Immature natural killer cell (primary cell): Measurements from ENCODE around the gene SPPL3. TPM values are rescaled to one million over a fixed set of nuclear protein-coding genes. Genes with fewer than 3 reads are reported as not detected.
A peak's percentile ranks its signal among the peaks of the same experiment; 100 is the strongest.

Source experiments
- DNase-seq, 3 donors: peaks; one replicate each; pipeline ENCODE4 v3.0.0; 2022; ENCODE audit warnings: mixed read lengths in 1 of 3
- H3K27ac Mint-ChIP-seq, 6 donors: one replicate each; pipeline ENCODE4 v1.8.0; 2020; ENCODE audit warnings: mixed read lengths in 6 of 6, mild to moderate bottlenecking in 5 of 6, inconsistent platforms in 4 of 6, moderate library complexity in 3 of 6
- H3K27me3 Mint-ChIP-seq, 3 donors: one replicate each; pipeline ENCODE4 v1.8.0; 2020 to 2021; ENCODE audit warnings: low read depth in 3 of 3, mild to moderate bottlenecking in 3 of 3, mixed read lengths in 3 of 3, moderate library complexity in 3 of 3, inconsistent platforms in 1 of 3
- H3K36me3 Mint-ChIP-seq, 3 donors: one replicate each; pipeline ENCODE4 v1.8.0; 2020; ENCODE audit warnings: mixed read lengths in 3 of 3, inconsistent platforms in 2 of 3, mild to moderate bottlenecking in 2 of 3
- H3K4me1 Mint-ChIP-seq, 2 donors: one replicate each; pipeline ENCODE4 v1.8.0; 2020; ENCODE audit warnings: inconsistent platforms in 2 of 2, mild to moderate bottlenecking in 2 of 2, mixed read lengths in 2 of 2, moderate library complexity in 1 of 2
- H3K4me3 Mint-ChIP-seq, 5 donors: one replicate each; pipeline ENCODE4 v1.8.0; 2020; ENCODE audit warnings: mild to moderate bottlenecking in 5 of 5, mixed read lengths in 5 of 5, inconsistent platforms in 3 of 5, moderate library complexity in 3 of 5
- H3K9me3 Mint-ChIP-seq, 6 donors: one replicate each; pipeline ENCODE4 v1.8.0; 2020; ENCODE audit warnings: mild to moderate bottlenecking in 6 of 6, mixed read lengths in 6 of 6, inconsistent platforms in 4 of 6, moderate library complexity in 3 of 6
- polyA plus RNA-seq, 3 donors: library from polyadenylated mRNA; unstranded; fragments of 300-500 nt; fragmentation: Illumina TruSeq; gene quantifications; one replicate each; pipeline ENCODE4 v1.2.3, GENCODE V29; 2021

Gene SPPL3
- polyA plus RNA-seq, 3 donors from 2014 or later = 10.2 to 18.8 (median 15.6) TPM

GRCh38 chr12:120725659-120726509 lies 178.3 kb downstream of the SPPL3 start, which contains the start of gene ACADS:
Gene ACADS (plus strand): TSS chr12:120725826. CDS start chr12:120725886, 60 bp downstream.
- Mint-ChIP-seq H3K4me3 (peak within 1 kb of the TSS; percentile 87 to 92 (median 90)), H3K4me1 (peaks cover 20 to 22% of the 10 kb centered on the region in 2 donors), H3K27me3 (peaks cover 0 to 2% (median 0%) of the 10 kb centered on the region in 3 donors), H3K36me3 (peaks cover 5 to 26% (median 18%) of the 10 kb centered on the region in 3 donors), H3K9me3 (no peaks in the 10 kb centered on the region), H3K27ac (peak within 1 kb of the TSS; percentile 75 to 90 (median 84))
- peak; percentile 89 to 90 (median 90) for DNase-seq

- H3K36me3 Mint-ChIP-seq = peaks cover under 1 to 25% (median 16%) of the 10 kb centered on the region in 3 donors
- DNase-seq = no peak
- H3K4me1 Mint-ChIP-seq = peaks cover 20 to 22% of the 10 kb centered on the region in 2 donors
- H3K4me3 Mint-ChIP-seq = peak overlapping the region; percentile 87 to 92 (median 90)
- H3K9me3 Mint-ChIP-seq = no peaks in the 10 kb centered on the region
- H3K27me3 Mint-ChIP-seq = peaks cover 0 to 2% (median 0%) of the 10 kb centered on the region in 3 donors
- H3K27ac Mint-ChIP-seq = peak overlapping the region; percentile 59 to 83 (median 72)
Observed at GRCh38 chr12:120725151-120725658, 179.0 kb downstream of the SPPL3 start.

- H3K4me1 Mint-ChIP-seq = peaks cover 20 to 22% of the 10 kb centered on the region in 2 donors
- DNase-seq = no peak
- H3K27me3 Mint-ChIP-seq = peaks cover 0 to 2% (median 0%) of the 10 kb centered on the region in 3 donors
- peak overlapping the region; percentile 87 to 92 (median 90) for H3K4me3 Mint-ChIP-seq
- H3K9me3 Mint-ChIP-seq = no peaks in the 10 kb centered on the region
- H3K27ac Mint-ChIP-seq = peak overlapping the region; percentile 25 to 83 (median 71)
- H3K36me3 Mint-ChIP-seq = peaks cover 3 to 27% (median 14%) of the 10 kb centered on the region in 3 donors
Observed at GRCh38 chr12:120724720-120725119, 179.4 kb downstream of the SPPL3 start.

- peaks cover 18 to 41% (median 19%) of the 10 kb centered on the region in 3 donors for H3K36me3 Mint-ChIP-seq
- H3K4me3 Mint-ChIP-seq = no peak overlapping the region
- H3K27me3 Mint-ChIP-seq = peaks cover 0 to 1% (median 0%) of the 10 kb centered on the region in 3 donors
- peaks cover 19 to 20% of the 10 kb centered on the region in 2 donors for H3K4me1 Mint-ChIP-seq
- H3K9me3 Mint-ChIP-seq = no peaks in the 10 kb centered on the region
- no peak for DNase-seq
- no peak overlapping the region for H3K27ac Mint-ChIP-seq
Observed at GRCh38 chr12:120722784-120723183, 181.4 kb downstream of the SPPL3 start.

GRCh38 chr12:120721866-120722265 lies 182.3 kb downstream of the SPPL3 start:
- Mint-ChIP-seq H3K27ac (peak overlapping the region in 1 of 6 donors; percentile 35), H3K9me3 (no peaks in the 10 kb centered on the region), H3K27me3 (peaks cover 0 to 1% (median 0%) of the 10 kb centered on the region in 3 donors), H3K4me3 (no peak overlapping the region), H3K36me3 (peaks cover 18 to 43% (median 19%) of the 10 kb centered on the region in 3 donors), H3K4me1 (peaks cover 19 to 20% of the 10 kb centered on the region in 2 donors)
- DNase-seq = no peak

- Mint-ChIP-seq H3K27me3 (peaks cover 0 to 1% (median 0%) of the 10 kb centered on the region in 3 donors), H3K9me3 (no peaks in the 10 kb centered on the region), H3K4me3 (no peak overlapping the region), H3K4me1 (peaks cover 13 to 16% of the 10 kb centered on the region in 2 donors), H3K36me3 (peaks cover 24 to 50% (median 25%) of the 10 kb centered on the region in 3 donors), H3K27ac (peak overlapping the region in 1 of 6 donors; percentile 3)
- no peak for DNase-seq
Observed at GRCh38 chr12:120720987-120721801, 183.0 kb downstream of the SPPL3 start.

GRCh38 chr12:120720234-120720986 lies 183.7 kb downstream of the SPPL3 start:
- Mint-ChIP-seq H3K27ac (no peak overlapping the region), H3K27me3 (peaks cover 0 to 1% (median 0%) of the 10 kb centered on the region in 3 donors), H3K36me3 (peaks cover 25 to 54% (median 25%) of the 10 kb centered on the region in 3 donors), H3K9me3 (no peaks in the 10 kb centered on the region), H3K4me1 (peaks cover 9 to 11% of the 10 kb centered on the region in 2 donors), H3K4me3 (no peak overlapping the region)
- no peak for DNase-seq

- H3K4me1 Mint-ChIP-seq = peaks cover 1 to 3% of the 10 kb centered on the region in 2 donors
- H3K4me3 Mint-ChIP-seq = no peak overlapping the region
- H3K27ac Mint-ChIP-seq = no peak overlapping the region
- peaks cover 25 to 56% (median 25%) of the 10 kb centered on the region in 3 donors for H3K36me3 Mint-ChIP-seq
- no peak for DNase-seq
- H3K27me3 Mint-ChIP-seq = no peaks in the 10 kb centered on the region
- H3K9me3 Mint-ChIP-seq = no peaks in the 10 kb centered on the region
Observed at GRCh38 chr12:120719496-120720233, 184.5 kb downstream of the SPPL3 start.

GRCh38 chr12:120719072-120719471 lies 185.1 kb downstream of the SPPL3 start:
- Mint-ChIP-seq H3K27ac (no peak overlapping the region), H3K27me3 (no peaks in the 10 kb centered on the region), H3K9me3 (no peaks in the 10 kb centered on the region), H3K4me3 (no peak overlapping the region), H3K36me3 (peaks cover 26 to 59% (median 26%) of the 10 kb centered on the region in 3 donors), H3K4me1 (peaks cover under 1 to 2% of the 10 kb centered on the region in 2 donors)
- no peak for DNase-seq

- Mint-ChIP-seq H3K4me1 (peaks cover 6 to 9% of the 10 kb centered on the region in 2 donors), H3K4me3 (no peak overlapping the region), H3K27ac (no peak overlapping the region), H3K9me3 (no peaks in the 10 kb centered on the region), H3K27me3 (no peaks in the 10 kb centered on the region), H3K36me3 (peaks cover 29 to 63% (median 30%) of the 10 kb centered on the region in 3 donors)
- DNase-seq = no peak
Observed at GRCh38 chr12:120718055-120718454, 186.1 kb downstream of the SPPL3 start.

GRCh38 chr12:120713861-120714482 lies 190.2 kb downstream of the SPPL3 start:
- Mint-ChIP-seq H3K4me1 (peaks cover 30 to 35% of the 10 kb centered on the region in 2 donors), H3K36me3 (peaks cover 16 to 32% (median 20%) of the 10 kb centered on the region in 3 donors), H3K9me3 (no peaks in the 10 kb centered on the region), H3K4me3 (peak overlapping the region in 2 of 5 donors; percentile 20 to 52), H3K27ac (peak overlapping the region; percentile 5 to 84 (median 43)), H3K27me3 (no peaks in the 10 kb centered on the region)
- peak; percentile 71 to 78 (median 75) for DNase-seq

GRCh38 chr12:120712610-120713009 lies 191.5 kb downstream of the SPPL3 start:
- no peak for DNase-seq
- peaks cover 11 to 22% (median 11%) of the 10 kb centered on the region in 3 donors for H3K36me3 Mint-ChIP-seq
- peaks cover 32 to 35% of the 10 kb centered on the region in 2 donors for H3K4me1 Mint-ChIP-seq
- no peaks in the 10 kb centered on the region for H3K27me3 Mint-ChIP-seq
- H3K9me3 Mint-ChIP-seq = no peaks in the 10 kb centered on the region
- peak overlapping the region in 2 of 5 donors; percentile 46 to 87 for H3K4me3 Mint-ChIP-seq
- H3K27ac Mint-ChIP-seq = no peak overlapping the region
